ENCODE measurements around the gene WDR33.
"Not testable (repeated sequence)": the region's sequence is repeated elsewhere in the genome, so short reads cannot be mapped to it uniquely, and the experiment has no call there.

The WDR33 gene

GRCh38 chr2:127805491-127805890, 5.5 kb downstream of the WDR33 start:
- Histone ChIP-seq H3K23ac (ENCODE audit: low read length in 2 of 2) (no peak overlapping the region), H3K4me1 (ENCODE audit: control insufficient read depth, insufficient read depth, low read depth, low read length) (peaks cover 8% of the 10 kb centered on the region), H3K4me2 (ENCODE audit: low read length, poor library complexity, severe bottlenecking) (no peak overlapping the region), H2BK15ac (ENCODE audit: low read depth, poor library complexity, severe bottlenecking) (no peak overlapping the region), H4K91ac (ENCODE audit: low read length) (no peak overlapping the region), H3K4me3 (ENCODE audit: insufficient read depth in 1 of 2, low read depth in 1 of 2, low read length in 2 of 2) (no peak overlapping the region), H3K18ac (ENCODE audit: low read depth in 1 of 2, low read length in 2 of 2) (no peak overlapping the region), H2BK120ac (ENCODE audit: low read depth, low read length) (no peak overlapping the region), H4K8ac (ENCODE audit: low read length) (no peak overlapping the region), H2AFZ (ENCODE audit: low read depth, low read length) (no peak overlapping the region), H2BK5ac (ENCODE audit: low read depth, low read length, poor library complexity, severe bottlenecking) (no peak overlapping the region), H2BK12ac (ENCODE audit: low read length in 2 of 2) (no peak overlapping the region), H3K27ac (ENCODE audit: low read length, poor library complexity, severe bottlenecking) (no peak overlapping the region), H3K9ac (ENCODE audit: low read length) (no peak overlapping the region), H3K9me3 (ENCODE audit: control insufficient read depth, low read length) (no peaks in the 10 kb centered on the region), H3K79me1 (replicated peaks; ENCODE audit: low read length, poor library complexity, severe bottlenecking) (no peaks in the 10 kb centered on the region), H3K14ac (ENCODE audit: low read length in 2 of 2) (no peak overlapping the region), H2AK5ac (ENCODE audit: low read length, severe bottlenecking) (no peak overlapping the region), H3K4ac (ENCODE audit: low read depth in 1 of 2, low read length in 2 of 2) (no peak overlapping the region), H3K27me3 (ENCODE audit: control insufficient read depth in 1 of 2, insufficient read depth in 1 of 2, low read length in 2 of 2) (no peaks in the 10 kb centered on the region), H3K36me3 (ENCODE audit: control insufficient read depth in 1 of 2, insufficient read depth in 2 of 2, low read depth in 1 of 2, low read length in 2 of 2) (peaks cover 4 to 7% of the 10 kb centered on the region in 2 experiments)
- no peak for DNase-seq
- WGBS: 96% methylated on average over 5 of the region's 6 CpGs

- Histone ChIP-seq H3K4me3 (ENCODE audit: insufficient read depth in 1 of 2, low read depth in 1 of 2, low read length in 2 of 2) (no peak overlapping the region), H4K91ac (ENCODE audit: low read length) (no peak overlapping the region), H3K27ac (ENCODE audit: low read length, poor library complexity, severe bottlenecking) (no peak overlapping the region), H3K36me3 (ENCODE audit: control insufficient read depth in 1 of 2, insufficient read depth in 2 of 2, low read depth in 1 of 2, low read length in 2 of 2) (peaks cover 7 to 10% of the 10 kb centered on the region in 2 experiments), H3K9me3 (ENCODE audit: control insufficient read depth, low read length) (no peaks in the 10 kb centered on the region), H3K4ac (ENCODE audit: low read depth in 1 of 2, low read length in 2 of 2) (no peak overlapping the region), H3K79me1 (replicated peaks; ENCODE audit: low read length, poor library complexity, severe bottlenecking) (no peaks in the 10 kb centered on the region), H3K27me3 (ENCODE audit: control insufficient read depth in 1 of 2, insufficient read depth in 1 of 2, low read length in 2 of 2) (no peaks in the 10 kb centered on the region), H3K14ac (ENCODE audit: low read length in 2 of 2) (no peak overlapping the region), H3K18ac (ENCODE audit: low read depth in 1 of 2, low read length in 2 of 2) (no peak overlapping the region), H2BK120ac (ENCODE audit: low read depth, low read length) (no peak overlapping the region), H2BK15ac (ENCODE audit: low read depth, poor library complexity, severe bottlenecking) (no peak overlapping the region), H2BK5ac (ENCODE audit: low read depth, low read length, poor library complexity, severe bottlenecking) (no peak overlapping the region), H2BK12ac (ENCODE audit: low read length in 2 of 2) (no peak overlapping the region), H4K8ac (ENCODE audit: low read length) (no peak overlapping the region), H3K9ac (ENCODE audit: low read length) (no peak overlapping the region), H3K23ac (ENCODE audit: low read length in 2 of 2) (no peak overlapping the region), H3K4me1 (ENCODE audit: control insufficient read depth, insufficient read depth, low read depth, low read length) (peaks cover 2% of the 10 kb centered on the region), H2AK5ac (ENCODE audit: low read length, severe bottlenecking) (no peak overlapping the region), H2AFZ (ENCODE audit: low read depth, low read length) (no peak overlapping the region), H3K4me2 (ENCODE audit: low read length, poor library complexity, severe bottlenecking) (no peak overlapping the region)
- 97% methylated on average over 3 of the region's 3 CpGs for WGBS
- DNase-seq: no peak
Observed at GRCh38 chr2:127799926-127800325, 11.0 kb downstream of the WDR33 start.

DNA sequence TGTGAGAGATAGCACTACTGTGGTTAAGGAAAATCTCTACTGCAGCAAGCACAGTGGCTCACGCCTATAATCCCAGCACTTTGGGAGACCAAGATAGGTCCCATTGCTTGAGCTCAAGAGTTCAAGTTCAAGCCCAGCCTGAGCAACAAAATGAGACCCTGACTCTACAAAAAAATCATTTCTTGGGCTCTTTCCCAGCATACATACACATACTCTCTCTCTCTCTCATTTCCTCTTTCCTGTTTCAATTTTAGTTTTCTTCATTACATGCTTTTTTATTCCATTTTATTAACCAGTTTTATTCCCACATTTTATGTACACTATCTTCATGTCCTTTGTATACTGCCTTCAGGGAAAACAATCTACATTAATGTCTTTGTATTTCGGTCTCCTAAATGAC, 14.6 kb downstream of the WDR33 start:
- no peak overlapping the region for H3K27ac ChIP-seq (ENCODE audit: low read length, poor library complexity, severe bottlenecking)
- no peak overlapping the region for H2BK120ac ChIP-seq (ENCODE audit: low read depth, low read length)
- no peak overlapping the region for H3K9ac ChIP-seq (ENCODE audit: low read length)
- no peak for DNase-seq
- no peak overlapping the region for H2BK5ac ChIP-seq (ENCODE audit: low read depth, low read length, poor library complexity, severe bottlenecking)
- H3K4ac ChIP-seq (ENCODE audit: low read depth in 1 of 2, low read length in 2 of 2): no peak overlapping the region
- H2BK15ac ChIP-seq (ENCODE audit: low read depth, poor library complexity, severe bottlenecking): no peak overlapping the region
- no peak overlapping the region for H2AK5ac ChIP-seq (ENCODE audit: low read length, severe bottlenecking)
- H3K79me1 ChIP-seq (replicated peaks; ENCODE audit: low read length, poor library complexity, severe bottlenecking): no peaks in the 10 kb centered on the region
- no peaks in the 10 kb centered on the region for H3K9me3 ChIP-seq (ENCODE audit: control insufficient read depth, low read length)
- H3K23ac ChIP-seq (ENCODE audit: low read length in 2 of 2): no peak overlapping the region
- no peak overlapping the region for H3K18ac ChIP-seq (ENCODE audit: low read depth in 1 of 2, low read length in 2 of 2)
- no peak overlapping the region for H3K14ac ChIP-seq (ENCODE audit: low read length in 2 of 2)
- 98% methylated on average over 1 of the region's 2 CpGs for WGBS
- no peak overlapping the region for H4K8ac ChIP-seq (ENCODE audit: low read length)
- no peak overlapping the region for H3K4me3 ChIP-seq (ENCODE audit: insufficient read depth in 1 of 2, low read depth in 1 of 2, low read length in 2 of 2)
- no peak overlapping the region for H4K91ac ChIP-seq (ENCODE audit: low read length)
- H3K4me2 ChIP-seq (ENCODE audit: low read length, poor library complexity, severe bottlenecking): no peak overlapping the region
- H2AFZ ChIP-seq (ENCODE audit: low read depth, low read length): no peak overlapping the region
- no peak overlapping the region for H2BK12ac ChIP-seq (ENCODE audit: low read length in 2 of 2)
- H3K4me1 ChIP-seq (ENCODE audit: control insufficient read depth, insufficient read depth, low read depth, low read length): no peaks in the 10 kb centered on the region
- H3K36me3 ChIP-seq (ENCODE audit: control insufficient read depth in 1 of 2, insufficient read depth in 2 of 2, low read depth in 1 of 2, low read length in 2 of 2): peaks cover 3 to 10% of the 10 kb centered on the region in 2 experiments
- H3K27me3 ChIP-seq (ENCODE audit: control insufficient read depth in 1 of 2, insufficient read depth in 1 of 2, low read length in 2 of 2): no peaks in the 10 kb centered on the region

DNA sequence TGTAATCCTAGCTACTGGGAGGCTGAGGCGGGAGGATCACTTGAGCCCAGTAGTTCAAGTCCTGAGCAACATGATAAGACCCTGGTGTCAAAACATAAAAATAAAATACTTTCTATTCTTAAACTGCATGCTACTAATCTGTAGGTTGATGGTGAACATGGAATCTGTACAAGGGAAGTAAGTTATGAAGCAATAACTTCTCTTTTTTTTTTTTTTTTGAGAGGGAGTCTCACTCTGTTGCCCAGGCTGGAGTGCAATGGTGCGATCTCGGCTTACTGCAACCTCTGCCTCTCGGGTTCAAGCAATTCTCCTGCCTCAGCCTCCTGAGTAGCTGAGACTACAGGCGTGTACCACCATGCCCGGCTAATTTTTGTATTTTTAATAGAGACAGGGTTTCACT, 16.1 kb downstream of the WDR33 start:
- not testable (repeated sequence) for H3K4ac ChIP-seq (ENCODE audit: low read depth in 1 of 2, low read length in 2 of 2); H4K8ac ChIP-seq (ENCODE audit: low read length); H3K27ac ChIP-seq (ENCODE audit: low read length, poor library complexity, severe bottlenecking); H2AFZ ChIP-seq (ENCODE audit: low read depth, low read length); H3K14ac ChIP-seq (ENCODE audit: low read length in 2 of 2); H3K4me1 ChIP-seq (ENCODE audit: control insufficient read depth, insufficient read depth, low read depth, low read length); H3K4me2 ChIP-seq (ENCODE audit: low read length, poor library complexity, severe bottlenecking); H3K23ac ChIP-seq (ENCODE audit: low read length in 2 of 2); H4K91ac ChIP-seq (ENCODE audit: low read length); H2BK12ac ChIP-seq (ENCODE audit: low read length in 2 of 2); H3K27me3 ChIP-seq (ENCODE audit: control insufficient read depth in 1 of 2, insufficient read depth in 1 of 2, low read length in 2 of 2); H3K9ac ChIP-seq (ENCODE audit: low read length); H2BK120ac ChIP-seq (ENCODE audit: low read depth, low read length); H2BK15ac ChIP-seq (ENCODE audit: low read depth, poor library complexity, severe bottlenecking); DNase-seq; H3K79me1 ChIP-seq (replicated peaks; ENCODE audit: low read length, poor library complexity, severe bottlenecking); H2AK5ac ChIP-seq (ENCODE audit: low read length, severe bottlenecking); H3K18ac ChIP-seq (ENCODE audit: low read depth in 1 of 2, low read length in 2 of 2); H3K9me3 ChIP-seq (ENCODE audit: control insufficient read depth, low read length); H2BK5ac ChIP-seq (ENCODE audit: low read depth, low read length, poor library complexity, severe bottlenecking); H3K4me3 ChIP-seq (ENCODE audit: insufficient read depth in 1 of 2, low read depth in 1 of 2, low read length in 2 of 2); H3K36me3 ChIP-seq (ENCODE audit: control insufficient read depth in 1 of 2, insufficient read depth in 2 of 2, low read depth in 1 of 2, low read length in 2 of 2)
- WGBS: 93% methylated on average over 2 of the region's 6 CpGs

Data from mesenchymal stem cell (in vitro differentiated cells and primary cell).